Measurements from ENCODE around the gene TGFB2. TPM values are rescaled to one million over a fixed set of nuclear protein-coding genes. Genes with fewer than 3 reads are reported as not detected.

The TGFB2 gene
- total and polyA plus RNA-seq, 2 donors (not counting 3 experiments of a cell fraction or from before 2014, with no cell fraction given), result 21.2 to 43.5 TPM

DNA sequence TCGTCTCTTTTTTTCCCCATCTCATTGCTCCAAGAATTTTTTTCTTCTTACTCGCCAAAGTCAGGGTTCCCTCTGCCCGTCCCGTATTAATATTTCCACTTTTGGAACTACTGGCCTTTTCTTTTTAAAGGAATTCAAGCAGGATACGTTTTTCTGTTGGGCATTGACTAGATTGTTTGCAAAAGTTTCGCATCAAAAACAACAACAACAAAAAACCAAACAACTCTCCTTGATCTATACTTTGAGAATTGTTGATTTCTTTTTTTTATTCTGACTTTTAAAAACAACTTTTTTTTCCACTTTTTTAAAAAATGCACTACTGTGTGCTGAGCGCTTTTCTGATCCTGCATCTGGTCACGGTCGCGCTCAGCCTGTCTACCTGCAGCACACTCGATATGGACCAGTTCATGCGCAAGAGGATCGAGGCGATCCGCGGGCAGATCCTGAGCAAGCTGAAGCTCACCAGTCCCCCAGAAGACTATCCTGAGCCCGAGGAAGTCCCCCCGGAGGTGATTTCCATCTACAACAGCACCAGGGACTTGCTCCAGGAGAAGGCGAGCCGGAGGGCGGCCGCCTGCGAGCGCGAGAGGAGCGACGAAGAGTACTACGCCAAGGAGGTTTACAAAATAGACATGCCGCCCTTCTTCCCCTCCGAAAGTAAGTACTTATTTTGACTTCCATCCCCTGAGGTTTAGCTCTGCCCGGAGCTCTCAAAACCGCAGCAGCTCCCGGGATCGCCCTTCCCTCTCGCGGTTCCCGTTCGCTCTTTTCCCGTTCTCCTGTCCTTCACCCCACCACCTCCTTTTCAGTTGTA is 1.5 kb downstream of the TGFB2 start:
- CTCF ChIA-PET, result interaction anchor here (0.8 to 9.8 kb wide), 5 partner anchors 8 to 721 kb away, joined by 3 to 161 read pairs (median 3); no protein-coding TSS in a partner anchor
- dilution Hi-C loops (cut with MboI; ENCODE audit: extremely low pct_ligation_motif_present, low sequenced_read_pairs) (no loop called here), intact Hi-C loops (cut with micrococcal nuclease) (loop anchor here (1.0 to 5.0 kb wide), 5 partner anchors 134 to 981 kb away; no protein-coding TSS in a partner anchor)
- Histone ChIP-seq H3K4me1 (ENCODE audit: control insufficient read depth, extremely low read depth, insufficient read depth, low read length) (peaks cover 39% of the 10 kb centered on the region), H3K79me2 (ENCODE audit: control insufficient read depth, insufficient read depth, low read length) (no peaks in the 10 kb centered on the region), H2AFZ (ENCODE audit: low read depth, low read length) (peak overlapping the region; percentile 96), H4K20me1 (replicated peaks; ENCODE audit: control insufficient read depth, extremely low read depth, insufficient read depth, low read length) (no peaks in the 10 kb centered on the region), H3K4me3 (replicated peaks in 1 of 3; ENCODE audit: insufficient read depth in 1 of 3, low read depth in 1 of 3, low read length in 3 of 3) (peak overlapping the region; percentile 86 to 95 (median 88)), H3K9me1 (replicated peaks; ENCODE audit: control insufficient read depth, extremely low read depth, insufficient read depth, low read length) (no peaks in the 10 kb centered on the region), H3K9me3 (replicated peaks; ENCODE audit: control insufficient read depth, insufficient read depth, low read length) (no peaks in the 10 kb centered on the region), H3K9ac (replicated peaks; ENCODE audit: extremely low read depth, insufficient read depth, low read length) (peak overlapping the region; percentile 96), H3K4me2 (ENCODE audit: insufficient read depth, low read length) (peak overlapping the region; percentile 98), H3K27me3 (ENCODE audit: control insufficient read depth in 2 of 2, insufficient read depth in 2 of 2, low read length in 2 of 2) (no peaks in the 10 kb centered on the region), H3K36me3 (ENCODE audit: control insufficient read depth in 2 of 2, extremely low read depth in 1 of 2, insufficient read depth in 2 of 2, low read length in 2 of 2) (no peaks in the 10 kb centered on the region), H3K27ac (ENCODE audit: insufficient read depth, low read depth, low read length) (peak overlapping the region; percentile 85)
- TF ChIP-seq GATA2 (IDR thresholded peaks at IDR 0.05; ENCODE audit: insufficient read depth, insufficient read length, low read depth, low read length) (no peak), POLR2A (IDR thresholded peaks at IDR 0.05; ENCODE audit: low read depth, low read length) (no peak), JUN (IDR thresholded peaks at IDR 0.05; ENCODE audit: borderline replicate concordance, insufficient read depth, insufficient read length, low read depth) (no peak), EZH2 (IDR thresholded peaks at IDR 0.05; ENCODE audit: borderline replicate concordance, low read depth, low read length, severe bottlenecking) (no peak)
- TF ChIP-seq, protein P1, sequence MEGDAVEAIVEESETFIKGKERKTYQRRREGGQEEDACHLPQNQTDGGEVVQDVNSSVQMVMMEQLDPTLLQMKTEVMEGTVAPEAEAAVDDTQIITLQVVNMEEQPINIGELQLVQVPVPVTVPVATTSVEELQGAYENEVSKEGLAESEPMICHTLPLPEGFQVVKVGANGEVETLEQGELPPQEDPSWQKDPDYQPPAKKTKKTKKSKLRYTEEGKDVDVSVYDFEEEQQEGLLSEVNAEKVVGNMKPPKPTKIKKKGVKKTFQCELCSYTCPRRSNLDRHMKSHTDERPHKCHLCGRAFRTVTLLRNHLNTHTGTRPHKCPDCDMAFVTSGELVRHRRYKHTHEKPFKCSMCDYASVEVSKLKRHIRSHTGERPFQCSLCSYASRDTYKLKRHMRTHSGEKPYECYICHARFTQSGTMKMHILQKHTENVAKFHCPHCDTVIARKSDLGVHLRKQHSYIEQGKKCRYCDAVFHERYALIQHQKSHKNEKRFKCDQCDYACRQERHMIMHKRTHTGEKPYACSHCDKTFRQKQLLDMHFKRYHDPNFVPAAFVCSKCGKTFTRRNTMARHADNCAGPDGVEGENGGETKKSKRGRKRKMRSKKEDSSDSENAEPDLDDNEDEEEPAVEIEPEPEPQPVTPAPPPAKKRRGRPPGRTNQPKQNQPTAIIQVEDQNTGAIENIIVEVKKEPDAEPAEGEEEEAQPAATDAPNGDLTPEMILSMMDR (IDR thresholded peaks at IDR 0.05; ENCODE audit: extremely low read depth in 1 of 2, insufficient read depth in 1 of 2, low read depth in 1 of 2, low read length in 2 of 2), result no peak
- TF ChIP-seq, protein P2, sequence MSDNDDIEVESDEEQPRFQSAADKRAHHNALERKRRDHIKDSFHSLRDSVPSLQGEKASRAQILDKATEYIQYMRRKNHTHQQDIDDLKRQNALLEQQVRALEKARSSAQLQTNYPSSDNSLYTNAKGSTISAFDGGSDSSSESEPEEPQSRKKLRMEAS (IDR thresholded peaks at IDR 0.05; ENCODE audit: insufficient read depth, insufficient read length), result no peak
- FAIRE-seq (peak; percentile 48), DNase-seq (ENCODE audit: low read depth, low spot score) (peak; percentile 60)
- no TSS peak for BruUV-seq (replicated peaks)
- POLR2A ChIA-PET, result no interaction called here
